Osteoblast (primary cell): ENCODE data around the gene RPA1. TPM values are rescaled to one million over a fixed set of nuclear protein-coding genes. Genes with fewer than 3 reads are reported as not detected.

Experiments
- DNase-seq: peaks from one replicate; pipeline ENCODE4 v3.0.0; 2011; ENCODE audit warnings: low spot score, mixed read lengths; ENCODE audit not compliant: insufficient read length; ENCODE audit errors: missing footprints
- H2AFZ ChIP-seq: 2 replicates; pipeline ENCODE4 v1.6.0; 2011; ENCODE audit warnings: mild to moderate bottlenecking, low read length
- H3K27ac ChIP-seq: 2 replicates; pipeline ENCODE4 v1.5.1; 2011; ENCODE audit warnings: mild to moderate bottlenecking, low read depth, low read length, moderate library complexity
- H3K27me3 ChIP-seq: 2 replicates; pipeline ENCODE4 v1.6.0; 2012; ENCODE audit warnings: mild to moderate bottlenecking, control low read depth, inconsistent platforms, low read length, moderate library complexity; ENCODE audit not compliant: insufficient read depth
- H3K36me3 ChIP-seq: 2 replicates; pipeline ENCODE4 v1.5.1; 2011; ENCODE audit warnings: mild to moderate bottlenecking, low read length, control low read depth, moderate library complexity; ENCODE audit not compliant: insufficient read depth
- H3K4me1 ChIP-seq: 2 replicates; pipeline ENCODE4 v1.5.1; 2011; ENCODE audit warnings: mild to moderate bottlenecking, low read length, control low read depth, moderate library complexity; ENCODE audit not compliant: insufficient read depth
- H3K4me2 ChIP-seq: 2 replicates; pipeline ENCODE4 v1.6.0; 2011; ENCODE audit warnings: mild to moderate bottlenecking, low read length; ENCODE audit not compliant: insufficient read depth
- H3K4me3 ChIP-seq: fragments of 200-600 bp; sonication (generic); 3 replicates; pipeline ENCODE4 v1.5.1; 2012; ENCODE audit warnings: mild to moderate bottlenecking, low read length, inconsistent platforms; ENCODE audit not compliant: insufficient read depth
- H3K79me2 ChIP-seq: 2 replicates; pipeline ENCODE4 v1.6.0; 2012; ENCODE audit warnings: mild to moderate bottlenecking, low read length, control low read depth, inconsistent platforms; ENCODE audit not compliant: insufficient read depth
- H3K9me3 ChIP-seq: 2 replicates; pipeline ENCODE4 v1.5.1; 2011; ENCODE audit warnings: low read depth, low read length, control low read depth
- H4K20me1 ChIP-seq: 2 replicates; pipeline ENCODE4 v1.6.0; 2012; ENCODE audit warnings: mild to moderate bottlenecking, low read length, control low read depth; ENCODE audit not compliant: insufficient read depth
- total RNA-seq: library from RNA; depleted of rRNA; stranded (reverse); fragments of >200 nt; gene quantifications from 2 replicates; pipeline ENCODE4 v1.2.3, GENCODE V29; 2012
- TF ChIP-seq, protein P1 (sequence below): IDR thresholded peaks from 2 replicates; pipeline ENCODE4 v1.5.1; 2011; ENCODE audit warnings: mild to moderate bottlenecking, low read depth, low read length, moderate library complexity; ENCODE audit errors: extremely low read depth

RPA1 gene
- total RNA-seq, 1 donor, result 14.8 TPM

DNA sequence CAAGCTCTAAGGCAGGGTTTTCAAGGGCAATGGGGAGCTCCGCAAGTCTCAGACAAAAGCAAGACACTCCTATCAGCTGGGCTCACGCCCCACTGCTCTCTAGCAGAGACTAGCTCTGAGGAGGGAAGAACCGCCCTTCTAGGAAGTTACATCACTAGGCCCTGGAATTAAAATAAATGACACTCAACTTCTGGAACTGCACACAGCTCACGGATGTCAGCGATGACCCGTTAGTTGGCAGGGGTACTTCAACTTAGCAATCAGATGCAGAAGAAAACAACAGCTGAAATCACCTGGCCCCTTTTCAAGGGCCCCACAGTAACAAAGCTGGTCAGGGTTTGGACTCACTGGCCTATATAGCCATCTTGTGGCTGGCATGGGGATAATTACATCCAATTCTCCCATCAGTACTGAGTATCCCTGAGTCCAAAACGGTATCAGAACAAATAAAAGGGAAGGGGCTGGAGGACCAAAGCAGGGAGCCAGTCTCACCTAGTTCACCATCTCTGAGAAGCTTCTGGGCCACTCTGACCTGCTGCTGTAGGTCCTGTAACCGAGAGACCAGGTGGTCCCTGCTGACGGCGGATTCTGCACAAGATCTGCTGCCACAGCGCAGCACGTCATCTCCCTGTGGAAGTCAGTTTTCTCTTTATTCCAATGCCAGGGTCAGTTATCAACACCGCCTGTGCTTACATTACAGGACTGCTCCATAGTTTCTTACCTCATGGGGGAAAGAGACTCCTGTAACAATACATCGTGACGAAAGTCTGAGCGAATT lies 45.8 kb upstream of the RPA1 start:
- peaks cover 3% of the 10 kb centered on the region for H4K20me1 ChIP-seq
- peak; percentile 86 for DNase-seq
- peak overlapping the region; percentile 2 for H2AFZ ChIP-seq
- peak overlapping the region; percentile 75 for H3K27ac ChIP-seq
- peaks cover 11% of the 10 kb centered on the region for H3K36me3 ChIP-seq
- H3K27me3 ChIP-seq, result no peaks in the 10 kb centered on the region
- peak overlapping the region; percentile 12 for H3K4me2 ChIP-seq
- H3K9me3 ChIP-seq, result no peaks in the 10 kb centered on the region
- no peaks in the 10 kb centered on the region for H3K79me2 ChIP-seq
- H3K4me1 ChIP-seq, result peaks cover 48% of the 10 kb centered on the region
- no peak overlapping the region for H3K4me3 ChIP-seq
- TF ChIP-seq, protein P1, sequence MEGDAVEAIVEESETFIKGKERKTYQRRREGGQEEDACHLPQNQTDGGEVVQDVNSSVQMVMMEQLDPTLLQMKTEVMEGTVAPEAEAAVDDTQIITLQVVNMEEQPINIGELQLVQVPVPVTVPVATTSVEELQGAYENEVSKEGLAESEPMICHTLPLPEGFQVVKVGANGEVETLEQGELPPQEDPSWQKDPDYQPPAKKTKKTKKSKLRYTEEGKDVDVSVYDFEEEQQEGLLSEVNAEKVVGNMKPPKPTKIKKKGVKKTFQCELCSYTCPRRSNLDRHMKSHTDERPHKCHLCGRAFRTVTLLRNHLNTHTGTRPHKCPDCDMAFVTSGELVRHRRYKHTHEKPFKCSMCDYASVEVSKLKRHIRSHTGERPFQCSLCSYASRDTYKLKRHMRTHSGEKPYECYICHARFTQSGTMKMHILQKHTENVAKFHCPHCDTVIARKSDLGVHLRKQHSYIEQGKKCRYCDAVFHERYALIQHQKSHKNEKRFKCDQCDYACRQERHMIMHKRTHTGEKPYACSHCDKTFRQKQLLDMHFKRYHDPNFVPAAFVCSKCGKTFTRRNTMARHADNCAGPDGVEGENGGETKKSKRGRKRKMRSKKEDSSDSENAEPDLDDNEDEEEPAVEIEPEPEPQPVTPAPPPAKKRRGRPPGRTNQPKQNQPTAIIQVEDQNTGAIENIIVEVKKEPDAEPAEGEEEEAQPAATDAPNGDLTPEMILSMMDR, result peak; percentile 88

DNA sequence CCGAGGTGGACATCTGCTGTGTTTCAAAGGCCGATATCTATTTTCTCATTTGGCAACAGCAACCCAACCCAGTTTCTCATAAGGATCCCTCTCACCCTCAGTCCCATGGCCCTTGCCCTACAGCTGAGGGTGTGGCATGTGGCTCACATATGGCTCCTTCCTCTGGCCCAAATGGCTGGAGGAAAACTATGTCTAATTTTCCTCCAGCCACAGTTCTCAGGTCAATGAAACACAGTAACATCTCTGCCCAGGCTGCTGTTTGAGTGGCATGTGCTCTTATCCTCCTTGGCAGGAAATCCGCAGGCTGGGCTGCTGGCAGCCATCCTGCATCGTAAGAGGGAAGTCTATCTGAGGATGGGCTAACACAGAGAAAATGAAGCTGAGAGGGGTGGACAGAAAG lies 43.9 kb upstream of the RPA1 start:
- H3K27me3 ChIP-seq, result no peaks in the 10 kb centered on the region
- H3K4me2 ChIP-seq, result no peak overlapping the region
- no peaks in the 10 kb centered on the region for H3K9me3 ChIP-seq
- peaks cover 11% of the 10 kb centered on the region for H3K36me3 ChIP-seq
- DNase-seq, result no peak
- peaks cover 39% of the 10 kb centered on the region for H3K4me1 ChIP-seq
- no peak overlapping the region for H3K27ac ChIP-seq
- no peaks in the 10 kb centered on the region for H3K79me2 ChIP-seq
- H4K20me1 ChIP-seq, result no peaks in the 10 kb centered on the region
- TF ChIP-seq, protein P1, result no peak
- H2AFZ ChIP-seq, result no peak overlapping the region
- H3K4me3 ChIP-seq, result no peak overlapping the region

DNA sequence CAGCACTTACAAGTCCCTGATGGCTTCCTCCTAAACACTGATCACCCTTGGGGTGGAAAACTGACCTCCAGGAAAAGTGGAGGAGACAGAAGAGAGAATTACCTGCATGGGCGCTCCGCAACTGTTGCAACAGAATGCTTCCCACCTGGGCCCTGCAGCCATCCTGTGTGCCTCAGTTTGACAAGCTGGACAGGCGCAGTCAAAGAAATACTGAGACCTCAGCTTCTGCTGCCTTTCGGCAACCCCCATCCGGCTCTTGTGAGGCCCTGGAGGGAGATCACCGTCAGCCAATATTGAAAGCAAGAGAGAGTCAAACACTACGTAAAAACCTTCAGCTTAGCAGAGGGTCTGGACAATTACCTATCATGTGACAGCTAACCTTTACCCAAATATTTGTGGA lies 43.1 kb upstream of the RPA1 start:
- Histone ChIP-seq H3K27ac (peak overlapping the region; percentile 25), H3K36me3 (peaks cover 11% of the 10 kb centered on the region), H3K4me3 (no peak overlapping the region), H3K4me1 (peaks cover 39% of the 10 kb centered on the region), H3K79me2 (no peaks in the 10 kb centered on the region), H3K4me2 (no peak overlapping the region), H3K27me3 (no peaks in the 10 kb centered on the region), H2AFZ (no peak overlapping the region), H4K20me1 (no peaks in the 10 kb centered on the region), H3K9me3 (no peaks in the 10 kb centered on the region)
- DNase-seq, result no peak
- TF ChIP-seq, protein P1, result no peak

DNA sequence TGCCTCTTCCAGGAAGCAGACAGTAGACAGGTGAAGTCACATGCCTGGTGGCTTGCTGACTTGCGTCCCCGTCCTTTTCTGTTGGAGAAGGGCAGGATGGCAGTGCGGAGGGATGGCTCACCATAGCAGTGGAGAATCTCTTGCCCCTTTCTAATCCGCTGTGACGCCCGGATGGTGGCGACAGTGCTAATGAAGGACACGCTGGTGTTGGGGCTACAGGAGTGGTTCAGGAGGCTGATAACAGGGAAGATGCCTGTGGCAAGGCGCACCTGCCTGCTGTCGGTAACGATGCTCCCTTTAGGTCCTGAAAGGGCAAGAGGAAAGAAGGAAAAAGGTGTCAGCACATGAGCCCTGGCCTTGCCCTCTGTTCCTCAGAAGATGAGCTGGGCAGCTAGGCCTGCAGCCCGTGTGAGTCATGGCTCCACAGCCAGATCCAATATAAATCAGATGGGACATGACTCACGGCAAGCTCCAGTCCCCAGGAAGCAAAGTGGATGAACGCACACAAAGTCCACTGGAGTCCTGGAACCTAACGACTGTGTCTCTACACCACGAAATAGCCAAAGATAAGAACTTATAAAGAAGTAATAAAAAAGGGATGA lies 42.4 kb upstream of the RPA1 start:
- H3K4me1 ChIP-seq, result peaks cover 35% of the 10 kb centered on the region
- H3K9me3 ChIP-seq, result no peaks in the 10 kb centered on the region
- no peaks in the 10 kb centered on the region for H3K27me3 ChIP-seq
- peak; percentile 98 for DNase-seq
- H3K36me3 ChIP-seq, result peaks cover 11% of the 10 kb centered on the region
- H3K79me2 ChIP-seq, result no peaks in the 10 kb centered on the region
- H3K27ac ChIP-seq, result peak overlapping the region; percentile 76
- H2AFZ ChIP-seq, result peak overlapping the region; percentile 28
- H3K4me2 ChIP-seq, result peak overlapping the region; percentile 28
- no peaks in the 10 kb centered on the region for H4K20me1 ChIP-seq
- H3K4me3 ChIP-seq, result peak overlapping the region; percentile 3
- TF ChIP-seq, protein P1, result no peak
